ENCODE data around the gene SPRR2B. TPM values are rescaled to one million over a fixed set of nuclear protein-coding genes. Genes with fewer than 3 reads are reported as not detected.

SPRR2B gene
- total and polyA plus RNA-seq, 9 of the 15 experiments (the other 6 are each of a cell fraction or from before 2014, with no cell fraction given), result not detected

DNA sequence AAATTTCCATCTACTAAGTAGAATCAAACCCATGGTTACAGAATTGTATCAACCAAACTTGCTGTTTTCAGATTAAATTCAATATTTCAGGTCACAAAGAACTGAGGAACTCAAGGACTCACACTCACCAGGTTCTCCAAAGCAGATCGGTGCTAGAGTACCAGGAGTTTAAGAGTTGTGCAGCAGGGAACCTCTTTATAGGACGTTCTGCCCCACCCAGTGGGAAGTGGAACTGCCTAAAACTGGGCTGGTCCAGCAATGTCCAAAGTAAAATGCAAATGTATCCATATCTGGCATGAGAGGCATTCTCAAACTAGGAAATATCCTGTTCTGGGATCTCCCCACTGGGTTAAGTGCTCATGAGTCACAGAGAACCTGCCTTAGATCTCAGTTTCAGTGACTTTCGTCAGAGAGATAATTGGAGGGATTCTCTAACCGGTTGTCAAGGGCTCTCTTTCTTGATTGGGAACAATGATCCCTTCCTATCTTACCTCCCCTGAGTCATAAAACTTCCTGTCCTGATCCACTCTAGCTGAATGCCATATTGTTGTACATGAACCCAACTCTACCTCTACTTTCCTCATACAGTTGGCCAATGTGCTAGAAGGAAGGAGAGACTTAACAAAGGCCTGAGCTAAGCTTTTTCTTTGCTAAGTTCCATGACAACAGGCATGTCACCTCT, 30.3 kb downstream of the SPRR2B start, which contains the start of gene SPRR2D (continued):
- TF ChIP-seq SETDB1 (IDR thresholded peaks at IDR 0.05; ENCODE audit: low read length), result no peak
- TF ChIP-seq, protein P1, sequence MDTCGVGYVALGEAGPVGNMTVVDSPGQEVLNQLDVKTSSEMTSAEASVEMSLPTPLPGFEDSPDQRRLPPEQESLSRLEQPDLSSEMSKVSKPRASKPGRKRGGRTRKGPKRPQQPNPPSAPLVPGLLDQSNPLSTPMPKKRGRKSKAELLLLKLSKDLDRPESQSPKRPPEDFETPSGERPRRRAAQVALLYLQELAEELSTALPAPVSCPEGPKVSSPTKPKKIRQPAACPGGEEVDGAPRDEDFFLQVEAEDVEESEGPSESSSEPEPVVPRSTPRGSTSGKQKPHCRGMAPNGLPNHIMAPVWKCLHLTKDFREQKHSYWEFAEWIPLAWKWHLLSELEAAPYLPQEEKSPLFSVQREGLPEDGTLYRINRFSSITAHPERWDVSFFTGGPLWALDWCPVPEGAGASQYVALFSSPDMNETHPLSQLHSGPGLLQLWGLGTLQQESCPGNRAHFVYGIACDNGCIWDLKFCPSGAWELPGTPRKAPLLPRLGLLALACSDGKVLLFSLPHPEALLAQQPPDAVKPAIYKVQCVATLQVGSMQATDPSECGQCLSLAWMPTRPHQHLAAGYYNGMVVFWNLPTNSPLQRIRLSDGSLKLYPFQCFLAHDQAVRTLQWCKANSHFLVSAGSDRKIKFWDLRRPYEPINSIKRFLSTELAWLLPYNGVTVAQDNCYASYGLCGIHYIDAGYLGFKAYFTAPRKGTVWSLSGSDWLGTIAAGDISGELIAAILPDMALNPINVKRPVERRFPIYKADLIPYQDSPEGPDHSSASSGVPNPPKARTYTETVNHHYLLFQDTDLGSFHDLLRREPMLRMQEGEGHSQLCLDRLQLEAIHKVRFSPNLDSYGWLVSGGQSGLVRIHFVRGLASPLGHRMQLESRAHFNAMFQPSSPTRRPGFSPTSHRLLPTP (IDR thresholded peaks at IDR 0.05; ENCODE audit: borderline replicate concordance, extremely low read depth, insufficient read length), result no peak
- TF ChIP-seq ZNF354B (CRISPR knock-in tag; IDR thresholded peaks at IDR 0.05), result no peak
- TF ChIP-seq ZNF778 (CRISPR knock-in tag; IDR thresholded peaks at IDR 0.05), result no peak
- no peak for TF ChIP-seq ZNF146 (CRISPR knock-in tag; IDR thresholded peaks at IDR 0.05; ENCODE audit: unreplicated experiment)
- no peak for TF ChIP-seq U2AF2 (optimal IDR thresholded peaks at IDR 0.05; ENCODE audit: low read depth, low read length)
- no peak for TF ChIP-seq BRF1 (IDR thresholded peaks at IDR 0.05; ENCODE audit: borderline replicate concordance, extremely low read depth, insufficient read length)
- no peak for TF ChIP-seq ZSCAN32 (CRISPR knock-in tag; IDR thresholded peaks at IDR 0.05)
- no peak for TF ChIP-seq KLF13 (tag; IDR thresholded peaks at IDR 0.05; ENCODE audit: borderline replicate concordance, low read depth)
- TF ChIP-seq, protein P2, sequence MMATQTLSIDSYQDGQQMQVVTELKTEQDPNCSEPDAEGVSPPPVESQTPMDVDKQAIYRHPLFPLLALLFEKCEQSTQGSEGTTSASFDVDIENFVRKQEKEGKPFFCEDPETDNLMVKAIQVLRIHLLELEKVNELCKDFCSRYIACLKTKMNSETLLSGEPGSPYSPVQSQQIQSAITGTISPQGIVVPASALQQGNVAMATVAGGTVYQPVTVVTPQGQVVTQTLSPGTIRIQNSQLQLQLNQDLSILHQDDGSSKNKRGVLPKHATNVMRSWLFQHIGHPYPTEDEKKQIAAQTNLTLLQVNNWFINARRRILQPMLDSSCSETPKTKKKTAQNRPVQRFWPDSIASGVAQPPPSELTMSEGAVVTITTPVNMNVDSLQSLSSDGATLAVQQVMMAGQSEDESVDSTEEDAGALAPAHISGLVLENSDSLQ (IDR thresholded peaks at IDR 0.05), result no peak
- no peak for TF ChIP-seq CBX5 (IDR thresholded peaks at IDR 0.05; ENCODE audit: borderline replicate concordance, low read depth)
- TF ChIP-seq ZNF830 (CRISPR knock-in tag; IDR thresholded peaks at IDR 0.05), result no peak
- TF ChIP-seq SREBF1 (IDR thresholded peaks at IDR 0.05; ENCODE audit: borderline replicate concordance, low read depth, low read length), result no peak
- no peak for TF ChIP-seq SIX5 (IDR thresholded peaks at IDR 0.05; ENCODE audit: borderline replicate concordance in 1 of 2, insufficient read depth in 1 of 2, low read depth in 1 of 2, low read length in 2 of 2)
- no peak for TF ChIP-seq CAMTA2 (CRISPR knock-in tag; conservative IDR thresholded peaks at IDR 0.05)
- TF ChIP-seq, protein P3, sequence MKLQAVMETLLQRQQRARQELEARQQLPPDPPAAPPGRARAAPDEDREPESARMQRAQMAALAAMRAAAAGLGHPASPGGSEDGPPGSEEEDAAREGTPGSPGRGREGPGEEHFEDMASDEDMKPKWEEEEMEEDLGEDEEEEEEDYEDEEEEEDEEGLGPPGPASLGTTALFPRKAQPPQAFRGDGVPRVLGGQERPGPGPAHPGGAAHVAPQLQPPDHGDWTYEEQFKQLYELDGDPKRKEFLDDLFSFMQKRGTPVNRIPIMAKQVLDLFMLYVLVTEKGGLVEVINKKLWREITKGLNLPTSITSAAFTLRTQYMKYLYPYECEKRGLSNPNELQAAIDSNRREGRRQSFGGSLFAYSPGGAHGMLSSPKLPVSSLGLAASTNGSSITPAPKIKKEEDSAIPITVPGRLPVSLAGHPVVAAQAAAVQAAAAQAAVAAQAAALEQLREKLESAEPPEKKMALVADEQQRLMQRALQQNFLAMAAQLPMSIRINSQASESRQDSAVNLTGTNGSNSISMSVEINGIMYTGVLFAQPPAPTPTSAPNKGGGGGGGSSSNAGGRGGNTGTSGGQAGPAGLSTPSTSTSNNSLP (IDR thresholded peaks at IDR 0.05; ENCODE audit: borderline replicate concordance, low read depth, low read length), result no peak
- TF ChIP-seq, protein P4, sequence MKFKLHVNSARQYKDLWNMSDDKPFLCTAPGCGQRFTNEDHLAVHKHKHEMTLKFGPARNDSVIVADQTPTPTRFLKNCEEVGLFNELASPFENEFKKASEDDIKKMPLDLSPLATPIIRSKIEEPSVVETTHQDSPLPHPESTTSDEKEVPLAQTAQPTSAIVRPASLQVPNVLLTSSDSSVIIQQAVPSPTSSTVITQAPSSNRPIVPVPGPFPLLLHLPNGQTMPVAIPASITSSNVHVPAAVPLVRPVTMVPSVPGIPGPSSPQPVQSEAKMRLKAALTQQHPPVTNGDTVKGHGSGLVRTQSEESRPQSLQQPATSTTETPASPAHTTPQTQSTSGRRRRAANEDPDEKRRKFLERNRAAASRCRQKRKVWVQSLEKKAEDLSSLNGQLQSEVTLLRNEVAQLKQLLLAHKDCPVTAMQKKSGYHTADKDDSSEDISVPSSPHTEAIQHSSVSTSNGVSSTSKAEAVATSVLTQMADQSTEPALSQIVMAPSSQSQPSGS (CRISPR knock-in tag; IDR thresholded peaks at IDR 0.05), result no peak
- no peak for TF ChIP-seq KDM5B (IDR thresholded peaks at IDR 0.05; ENCODE audit: insufficient replicate concordance, low read depth, low read length)
- TF ChIP-seq ELF4 (CRISPR knock-in tag; IDR thresholded peaks at IDR 0.05), result no peak
- no peak for TF ChIP-seq RAD51 (IDR thresholded peaks at IDR 0.05; ENCODE audit: borderline replicate concordance, low read depth)
- TF ChIP-seq XRCC4 (IDR thresholded peaks at IDR 0.05; ENCODE audit: extremely low read depth, insufficient read depth, insufficient read length), result no peak
